HG03139 (cell line): Measurements from ENCODE around the gene SPTBN1.

ENCODE experiments used
- ATAC-seq: cut with Tn5 transposase; IDR thresholded peaks from one replicate; pipeline ENCODE4 v1.9.1; 2021; ENCODE audit not compliant: unreplicated experiment

Gene SPTBN1

DNA sequence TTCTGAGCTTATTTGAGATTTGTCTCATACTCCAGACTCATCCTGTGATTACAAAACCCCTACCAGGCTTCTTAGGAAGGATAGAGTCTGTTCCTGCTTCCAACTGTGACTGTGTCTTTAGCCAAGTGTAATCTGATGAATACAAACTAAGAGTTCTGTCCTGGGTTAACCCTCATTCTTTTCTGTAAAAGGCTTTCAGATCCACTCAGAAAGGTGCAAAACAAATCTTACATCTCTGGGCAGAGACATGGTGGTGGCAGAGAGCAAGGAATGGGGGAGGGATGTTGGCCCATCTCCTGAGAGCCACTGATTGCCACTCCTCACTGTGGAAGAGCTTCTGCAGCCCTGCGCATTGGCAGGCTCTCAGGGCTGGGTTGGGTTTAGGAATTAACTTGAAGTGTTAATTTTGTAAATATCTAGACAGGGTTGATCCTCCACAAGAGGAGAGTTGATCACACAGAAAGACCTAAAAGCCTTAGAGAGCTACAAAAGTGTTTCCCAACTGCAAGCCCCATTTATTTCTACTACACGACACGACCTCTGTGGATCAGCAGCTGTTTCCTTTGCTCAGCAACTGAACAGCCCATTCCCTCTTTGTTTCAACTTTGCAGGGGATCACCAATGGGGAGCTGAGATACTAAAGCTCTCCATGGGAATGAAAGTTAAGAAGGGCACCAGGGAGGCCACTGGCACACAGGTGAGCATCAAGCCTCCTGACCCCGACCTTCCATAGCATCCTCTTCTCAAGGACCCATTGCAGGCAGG lies 23.7 kb upstream of the SPTBN1 start:
- no peak for ATAC-seq

DNA sequence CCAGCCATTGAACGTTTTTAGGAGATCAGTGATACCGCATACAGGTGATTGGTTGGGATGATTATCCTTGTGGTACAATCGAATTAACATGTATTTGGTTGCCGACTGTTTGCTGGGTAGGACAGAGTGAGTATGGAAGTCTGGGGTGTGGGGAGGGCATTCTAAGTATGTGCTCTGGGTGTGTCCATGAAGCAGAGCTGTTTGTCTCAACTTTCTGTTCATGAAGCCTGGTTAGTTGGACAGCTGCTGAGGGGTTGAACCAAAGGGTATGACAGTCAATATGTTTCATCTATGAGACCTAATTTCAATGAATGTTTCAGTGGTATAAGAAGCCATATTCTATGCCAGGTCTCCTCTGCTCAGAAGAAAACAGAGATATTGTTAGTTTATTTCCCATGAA lies 21.9 kb upstream of the SPTBN1 start:
- no peak for ATAC-seq

DNA sequence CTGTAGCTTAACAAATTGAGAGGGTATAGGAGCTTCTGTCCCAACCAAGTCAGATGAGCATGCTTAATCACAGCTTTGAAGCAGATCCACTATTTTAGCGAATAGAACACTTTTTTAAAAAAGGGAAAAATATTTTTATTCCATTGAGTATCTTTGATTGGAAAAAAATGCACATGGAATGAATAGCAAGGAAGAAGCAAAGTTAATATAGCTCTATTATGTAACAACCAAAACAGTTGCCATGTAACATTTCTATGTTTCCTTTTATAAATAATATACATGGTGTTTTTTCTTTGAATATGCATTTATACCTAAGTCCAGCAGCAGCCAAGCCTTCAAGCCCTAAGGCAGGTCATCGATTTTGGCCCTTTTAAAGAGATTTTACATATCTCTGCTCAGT lies 21.4 kb upstream of the SPTBN1 start:
- no peak for ATAC-seq

DNA sequence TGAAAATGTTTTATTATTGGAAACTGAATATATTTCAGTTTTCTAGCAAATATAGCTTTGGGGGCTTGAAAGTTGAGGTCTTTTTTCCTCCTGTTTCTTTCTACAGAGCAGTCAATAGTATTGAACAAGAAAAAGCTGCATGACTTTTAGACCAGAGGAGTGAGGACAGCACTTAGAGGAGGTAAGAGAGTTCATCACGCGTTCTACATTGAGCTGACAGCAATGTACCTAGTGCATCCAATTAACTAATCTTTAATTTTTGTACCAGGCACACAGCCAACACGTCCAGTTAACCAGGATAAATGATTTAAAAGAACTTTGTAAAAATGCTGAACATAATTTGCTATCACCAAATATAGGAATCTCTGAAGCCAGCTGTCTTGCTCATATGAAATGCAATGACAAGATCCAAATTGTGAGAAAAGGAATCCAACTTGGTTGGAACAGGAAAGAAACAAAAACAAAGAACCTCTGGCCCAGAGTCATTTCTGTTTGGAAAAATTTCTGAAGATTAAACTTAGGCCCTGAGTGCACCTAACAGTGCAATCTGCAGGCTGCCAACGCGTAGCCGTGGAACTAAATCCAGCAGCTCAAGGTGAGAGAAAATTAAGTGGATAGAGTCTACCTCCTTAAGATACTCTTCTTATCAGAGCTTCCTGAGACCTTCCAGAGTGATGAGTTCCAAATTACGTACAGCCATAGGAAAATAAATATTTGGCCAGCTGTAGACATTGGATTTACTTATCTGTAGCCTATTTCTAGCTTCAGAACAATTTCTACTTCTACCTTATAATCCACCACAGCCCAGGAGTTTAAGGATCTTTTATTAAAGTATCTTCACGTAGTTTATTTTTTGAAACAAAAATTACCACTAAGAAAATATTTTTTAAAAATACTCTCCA lies 20.6 kb upstream of the SPTBN1 start:
- no peak for ATAC-seq

DNA sequence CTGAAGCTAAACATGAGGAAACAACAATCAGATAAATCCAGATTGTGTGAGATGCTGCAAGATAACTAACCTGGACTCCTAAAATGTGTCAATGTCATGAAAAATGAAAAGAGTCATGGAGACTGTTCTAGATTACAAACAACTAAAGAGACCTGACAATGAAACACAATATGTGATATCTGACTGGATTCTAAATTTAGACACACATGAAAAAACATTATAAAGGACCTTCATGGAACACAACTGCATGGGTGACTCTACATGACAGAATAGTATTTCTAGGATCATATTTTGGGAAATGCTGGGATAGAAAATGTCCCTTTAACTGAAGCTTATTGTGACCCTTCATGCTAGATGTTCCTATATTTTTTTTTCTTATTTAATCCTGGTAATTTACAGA lies 18.5 kb upstream of the SPTBN1 start:
- no peak for ATAC-seq

DNA sequence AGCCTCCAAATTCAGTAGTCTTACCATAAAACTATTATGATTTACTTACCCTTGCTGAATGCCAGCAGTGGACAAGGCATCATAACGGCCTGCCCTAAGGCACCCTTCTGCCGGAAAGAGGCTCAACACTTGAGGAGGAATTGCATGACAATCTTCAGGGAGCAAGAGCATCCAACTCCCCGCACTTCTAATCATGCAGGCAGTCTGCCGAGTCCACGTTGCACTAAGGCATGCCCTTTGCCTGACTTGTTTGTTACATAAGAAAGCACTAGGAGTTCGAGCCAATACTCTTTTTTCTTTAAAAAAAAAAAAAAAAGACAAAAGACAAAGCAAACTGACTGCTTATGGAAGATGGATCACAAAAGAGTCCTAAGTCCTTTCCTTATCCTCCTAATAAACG lies 17.9 kb upstream of the SPTBN1 start:
- no peak for ATAC-seq

DNA sequence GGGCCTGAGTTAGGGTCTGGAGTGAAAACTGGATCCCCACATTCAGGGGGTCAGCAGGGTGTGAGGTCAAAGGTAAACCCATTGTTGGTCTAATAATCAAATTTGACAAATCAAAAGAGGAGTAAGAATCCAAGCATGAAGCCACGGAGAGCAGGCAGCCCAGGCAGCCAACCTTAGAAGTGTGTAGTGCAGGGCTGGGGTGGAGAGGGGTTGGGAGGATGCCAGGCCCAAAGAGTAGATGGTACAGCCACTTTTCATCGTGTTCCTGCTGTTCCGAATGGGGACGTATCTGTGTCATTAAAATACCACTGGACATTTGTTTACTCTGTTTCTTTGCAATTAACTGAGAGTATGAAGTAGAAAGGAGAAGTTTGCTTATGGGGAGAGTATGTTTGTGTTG lies 16.5 kb upstream of the SPTBN1 start:
- ATAC-seq: no peak

DNA sequence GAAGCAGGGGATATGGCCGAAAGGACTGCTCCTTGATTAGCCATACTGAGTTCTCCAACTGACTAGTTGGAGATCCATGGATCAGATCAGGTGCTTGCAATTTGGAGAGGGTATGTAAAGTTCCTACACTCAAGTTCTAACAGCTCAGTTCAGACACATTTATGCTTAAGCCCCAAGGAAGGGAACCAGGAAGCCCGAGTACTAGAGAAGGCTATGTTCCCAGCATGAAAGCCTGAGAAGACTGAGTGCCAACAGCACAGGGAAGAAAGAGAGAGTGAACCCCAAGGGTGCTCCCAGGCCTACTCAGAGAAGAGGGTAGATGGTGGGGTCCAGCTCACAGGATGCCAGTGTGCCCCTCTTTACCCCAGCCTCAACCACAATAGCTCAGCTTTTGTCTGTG lies 16.1 kb upstream of the SPTBN1 start:
- no peak for ATAC-seq

DNA sequence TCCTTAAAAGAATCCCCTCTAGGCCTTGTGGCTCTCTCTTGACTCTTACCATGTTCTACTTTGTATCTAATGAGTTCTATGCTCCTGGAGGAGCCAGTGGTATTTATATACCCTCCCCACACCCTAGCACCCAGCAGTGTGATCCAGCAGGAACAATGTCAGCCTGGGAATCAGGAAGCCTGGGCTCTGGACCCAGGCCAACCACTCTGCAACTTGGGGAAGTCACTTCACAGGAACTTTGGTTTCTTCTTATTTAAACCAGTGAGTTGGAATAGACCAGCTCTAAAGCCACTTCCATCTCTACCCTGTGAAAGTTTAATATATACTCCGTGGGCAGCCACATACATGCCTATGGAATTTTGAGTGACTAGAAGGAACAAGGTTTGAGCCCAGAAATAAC lies 11.6 kb upstream of the SPTBN1 start:
- ATAC-seq: no peak

DNA sequence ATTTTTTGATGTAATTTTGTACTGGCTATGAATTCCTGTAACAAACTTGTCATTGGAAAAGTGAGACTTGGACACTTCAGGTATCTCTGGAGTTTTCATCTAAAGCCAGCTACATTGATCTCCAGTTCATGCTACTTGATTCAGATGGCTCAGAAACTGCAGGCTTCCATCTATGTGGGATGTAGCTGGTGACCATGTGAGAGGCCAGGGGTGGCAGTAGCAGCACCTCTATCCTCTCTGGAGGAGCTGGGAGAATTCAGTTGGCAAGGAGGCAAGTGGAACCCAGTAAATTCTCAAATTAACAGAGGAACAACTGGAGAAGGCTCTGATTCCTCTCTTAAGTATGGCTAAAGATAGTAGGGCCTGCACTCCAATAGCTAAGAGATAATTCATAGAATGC lies 10.0 kb upstream of the SPTBN1 start:
- no peak for ATAC-seq

DNA sequence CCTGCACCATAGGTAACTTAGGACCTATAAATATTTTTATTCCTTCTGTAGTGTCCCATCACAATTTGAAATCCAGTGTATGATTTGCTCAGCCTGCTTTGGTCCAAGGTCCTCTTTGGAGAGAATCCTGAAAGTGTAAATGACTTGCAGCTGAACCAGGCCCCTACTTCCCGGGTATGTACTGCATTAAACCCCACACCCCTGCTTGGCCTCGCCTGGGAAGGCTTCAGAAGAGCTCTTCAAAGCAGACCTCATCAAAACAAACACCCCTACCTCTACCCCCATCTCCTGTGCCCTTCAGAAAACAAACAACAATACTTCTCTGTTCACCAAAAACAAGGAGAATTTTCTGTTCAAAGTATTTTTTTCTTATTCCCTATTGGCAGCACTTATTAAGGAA lies 9.5 kb upstream of the SPTBN1 start:
- no peak for ATAC-seq

DNA sequence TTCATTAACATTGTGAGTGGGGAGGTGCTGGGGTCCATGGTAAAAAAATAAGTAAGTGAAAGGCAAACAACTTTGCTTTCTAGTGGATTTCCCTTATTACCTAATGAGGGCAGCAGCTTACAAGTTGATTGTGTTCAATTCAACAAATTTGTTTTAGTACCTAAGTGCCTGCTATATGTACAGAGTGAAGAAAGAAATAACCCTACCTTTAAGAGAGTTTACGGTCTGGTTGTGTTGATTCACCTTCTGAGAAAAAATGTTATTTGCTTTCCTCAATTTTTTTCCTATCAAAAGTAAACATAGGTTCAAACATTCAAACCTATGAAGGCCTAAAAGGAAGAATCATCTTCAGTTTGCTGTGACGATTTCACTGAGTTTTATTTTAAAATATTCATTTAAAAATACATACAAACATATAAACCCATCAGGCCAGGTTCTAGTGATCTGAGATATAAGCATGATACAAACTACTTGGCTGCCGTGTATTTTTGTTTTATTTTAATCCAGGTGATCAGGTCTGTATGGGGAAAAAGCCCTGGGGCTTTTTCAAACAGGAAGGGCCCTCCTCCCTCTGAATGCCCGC lies 1.5 kb upstream of the SPTBN1 start:
- no peak for ATAC-seq

DNA sequence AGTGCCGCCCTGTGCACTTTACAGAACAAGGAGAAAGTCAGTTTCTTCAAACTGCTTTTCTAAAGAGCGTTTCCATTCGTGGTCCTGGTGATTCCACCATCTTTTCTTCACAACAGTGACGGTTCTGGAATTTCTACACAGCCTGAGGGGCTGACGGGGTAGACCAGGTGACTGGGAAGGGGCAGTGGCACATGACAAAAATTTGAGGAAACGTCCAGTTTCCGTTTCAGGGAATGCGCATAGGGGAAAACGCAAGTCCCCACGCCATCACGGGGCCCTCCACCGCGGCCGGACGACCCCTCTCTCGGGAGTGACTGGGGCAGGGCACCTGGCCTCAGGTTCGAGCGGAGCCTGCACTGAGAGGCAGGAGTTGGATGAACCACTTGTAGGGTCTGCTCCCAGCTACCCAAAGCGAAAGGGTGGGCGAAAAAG lies 980 bp upstream of the SPTBN1 start:
- no peak for ATAC-seq

DNA sequence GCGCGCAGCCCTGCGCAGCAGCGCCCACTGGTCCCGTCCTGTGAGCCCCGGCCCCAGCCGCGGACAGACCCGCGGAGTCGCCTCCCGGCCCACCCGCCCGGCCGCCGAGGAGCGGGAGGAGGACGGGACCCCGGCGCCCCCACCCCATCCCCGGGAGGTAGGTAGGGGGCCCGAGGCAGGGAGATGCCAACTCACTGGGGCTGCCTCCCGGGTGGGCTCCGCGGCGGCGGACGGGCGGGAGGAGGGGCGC lies 160 bp downstream of the SPTBN1 start:
- ATAC-seq: no peak

DNA sequence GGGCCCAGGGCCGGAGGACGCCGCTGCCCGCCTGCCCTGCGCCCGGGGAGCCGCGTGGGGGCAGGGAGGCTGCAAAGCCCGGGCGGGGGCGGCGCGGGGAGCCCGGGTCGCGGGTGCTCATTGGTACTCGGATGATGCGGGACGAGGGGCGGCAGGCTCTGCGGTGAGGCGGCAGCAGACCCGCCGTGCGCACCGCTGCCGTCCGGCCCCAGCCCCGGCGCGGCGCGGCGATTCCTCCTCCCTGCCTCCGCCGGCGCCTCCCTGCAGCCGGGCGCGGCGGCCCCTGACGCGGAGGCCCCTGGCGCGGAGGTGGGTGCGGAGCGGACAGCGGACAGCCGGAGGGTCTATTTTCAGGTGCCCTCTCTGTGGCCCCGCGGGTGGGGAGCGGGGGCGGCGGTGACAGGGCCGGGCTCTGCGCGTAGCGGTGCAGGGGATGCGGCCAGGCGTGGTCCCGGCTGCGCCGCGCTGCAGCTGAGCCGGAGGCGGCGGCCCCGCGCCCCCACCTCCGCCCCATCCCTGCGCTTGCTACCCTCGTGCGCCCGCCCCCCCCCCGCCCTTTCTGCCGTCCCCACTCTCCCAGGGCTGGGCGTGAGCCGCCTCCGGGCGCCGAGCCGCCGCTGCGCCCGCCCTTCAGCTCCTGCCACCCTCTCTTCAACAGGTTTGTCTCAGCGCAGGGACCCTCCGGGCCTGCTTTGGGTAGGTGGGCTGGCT lies 640 bp downstream of the SPTBN1 start:
- ATAC-seq: no peak

DNA sequence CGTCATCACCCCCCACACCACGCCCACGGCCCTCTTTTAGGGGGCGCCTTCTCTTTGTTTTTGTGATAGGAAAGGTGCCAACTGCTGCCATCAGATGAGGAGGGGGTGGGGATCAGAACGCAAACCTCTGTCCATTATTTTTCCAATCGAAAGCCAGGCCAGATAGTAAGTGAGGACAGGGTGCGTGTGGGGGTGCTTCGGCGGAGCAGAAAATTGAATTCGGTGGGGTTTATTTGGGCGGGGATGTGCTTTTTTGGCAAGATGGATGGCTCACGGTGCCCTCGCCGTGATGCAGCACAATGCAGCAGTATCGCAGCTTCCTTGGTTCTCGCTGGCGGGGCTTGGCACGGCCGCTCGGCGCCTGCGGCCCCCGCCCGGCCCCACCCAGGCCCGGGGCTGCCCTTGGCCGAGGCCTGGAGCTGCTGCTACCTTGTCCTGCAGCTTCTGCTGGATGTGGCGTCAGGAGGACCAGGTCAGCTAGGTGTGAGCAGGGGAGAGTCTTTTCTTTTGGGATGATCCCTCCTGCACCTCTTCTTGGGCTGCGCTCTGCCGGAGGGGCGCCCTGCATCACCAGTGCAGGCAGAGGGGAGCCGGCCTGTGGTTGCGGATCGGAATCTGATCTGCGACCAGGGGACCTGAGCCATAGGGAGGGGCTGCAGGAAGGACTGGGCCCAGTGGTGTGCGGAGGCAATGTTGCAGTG lies 1.3 kb downstream of the SPTBN1 start:
- no peak for ATAC-seq

DNA sequence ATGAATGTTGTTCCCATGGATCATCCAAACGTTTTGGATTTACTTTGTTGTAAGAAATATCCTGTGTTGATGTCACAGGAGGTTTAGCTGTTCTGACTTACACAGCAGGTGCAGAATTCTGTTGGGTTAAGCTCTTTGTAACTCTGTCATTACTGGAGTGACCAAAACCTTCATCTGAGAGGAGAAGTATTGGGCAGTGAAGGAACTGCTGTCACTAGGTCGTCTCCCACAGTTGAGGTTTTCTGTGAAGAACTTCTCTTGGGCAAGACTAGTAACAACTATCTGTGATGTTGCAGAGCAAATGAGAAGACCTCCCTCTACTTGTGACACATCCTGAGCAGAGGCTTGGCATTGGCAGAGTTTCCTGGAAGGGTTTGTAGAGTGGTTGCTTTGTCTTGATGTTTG lies 2.9 kb downstream of the SPTBN1 start:
- no peak for ATAC-seq

DNA sequence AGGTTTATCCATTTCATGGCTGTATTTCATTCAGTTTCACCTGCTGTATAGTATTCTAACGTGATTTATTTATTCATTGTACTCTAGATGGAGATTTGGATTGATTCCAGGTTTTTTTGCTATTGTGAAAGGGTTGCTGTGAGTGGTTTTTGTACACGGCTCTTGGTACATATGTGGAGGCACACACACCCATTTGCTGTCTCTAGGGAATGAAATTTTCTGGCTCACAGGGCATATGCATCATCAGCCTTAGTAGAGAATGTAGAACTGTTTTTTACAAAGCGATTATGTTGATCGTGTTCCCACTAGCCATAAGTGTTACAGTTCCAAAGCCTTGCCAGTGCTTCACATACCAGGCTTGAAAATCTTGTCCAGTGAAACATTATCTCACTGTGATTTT lies 5.1 kb downstream of the SPTBN1 start:
- ATAC-seq: no peak

DNA sequence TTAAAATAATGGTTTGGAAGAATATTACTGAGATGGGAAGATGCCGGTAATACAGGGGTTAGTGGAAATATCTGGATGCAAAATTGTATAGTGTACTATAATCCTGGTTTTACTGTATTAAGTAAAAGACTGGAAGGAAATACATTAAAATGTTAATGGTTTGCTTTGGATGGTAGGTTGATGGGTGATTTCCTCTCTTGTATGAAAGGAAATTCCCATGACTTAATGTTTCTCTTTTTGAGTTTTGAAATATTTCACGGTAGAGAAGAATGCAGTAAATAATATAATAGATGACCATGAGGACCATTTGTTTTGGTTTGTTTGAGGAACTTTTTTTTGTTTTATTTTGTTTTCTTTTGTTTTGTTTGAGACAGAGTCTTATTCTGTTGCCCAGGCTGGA lies 8.2 kb downstream of the SPTBN1 start:
- no peak for ATAC-seq

DNA sequence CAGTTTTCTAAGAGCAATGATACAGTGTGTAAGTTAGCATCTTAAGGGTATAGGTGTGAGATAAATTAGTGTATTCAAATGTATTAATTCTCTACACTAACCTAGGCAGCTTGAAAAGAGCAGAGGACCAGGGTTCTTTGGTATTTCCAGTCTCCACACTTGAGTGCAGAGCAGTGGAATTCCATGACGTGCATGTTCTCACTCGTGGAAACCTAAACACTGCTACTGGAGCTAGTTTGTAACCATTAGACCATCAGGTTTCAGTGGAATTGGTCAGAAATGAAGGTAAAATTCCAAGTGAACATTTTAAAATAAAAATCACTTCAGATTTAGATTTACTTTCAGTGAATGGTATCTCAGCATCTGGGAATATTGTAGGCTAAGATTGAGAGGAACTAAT lies 9.0 kb downstream of the SPTBN1 start:
- ATAC-seq: no peak

DNA sequence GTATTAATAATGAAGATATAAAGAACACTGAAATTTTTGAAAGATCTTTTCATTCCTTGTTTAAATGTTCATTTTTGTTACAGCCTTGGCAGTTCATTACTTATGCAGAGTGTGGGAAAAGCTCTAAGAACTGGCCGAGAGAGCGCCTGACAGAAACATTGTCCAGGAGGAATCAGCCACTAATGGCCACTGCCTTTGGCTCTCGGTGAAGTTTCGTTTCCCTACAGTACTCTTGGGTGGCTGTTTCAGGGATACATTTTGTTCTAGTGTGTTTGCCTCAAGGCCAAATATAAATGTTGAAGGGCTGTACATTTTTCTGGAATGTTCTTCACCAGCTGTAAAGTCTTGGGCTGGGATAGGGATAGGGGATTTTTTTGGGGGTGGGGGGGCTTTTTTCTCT lies 10.7 kb downstream of the SPTBN1 start:
- ATAC-seq: no peak
